ENCODE data around the gene PPM1H.
A peak's percentile ranks its signal among the peaks of the same experiment; 100 is the strongest.
"Not testable (repeated sequence)": the region's sequence is repeated elsewhere in the genome, so short reads cannot be mapped to it uniquely, and the experiment has no call there.

PPM1H gene

DNA sequence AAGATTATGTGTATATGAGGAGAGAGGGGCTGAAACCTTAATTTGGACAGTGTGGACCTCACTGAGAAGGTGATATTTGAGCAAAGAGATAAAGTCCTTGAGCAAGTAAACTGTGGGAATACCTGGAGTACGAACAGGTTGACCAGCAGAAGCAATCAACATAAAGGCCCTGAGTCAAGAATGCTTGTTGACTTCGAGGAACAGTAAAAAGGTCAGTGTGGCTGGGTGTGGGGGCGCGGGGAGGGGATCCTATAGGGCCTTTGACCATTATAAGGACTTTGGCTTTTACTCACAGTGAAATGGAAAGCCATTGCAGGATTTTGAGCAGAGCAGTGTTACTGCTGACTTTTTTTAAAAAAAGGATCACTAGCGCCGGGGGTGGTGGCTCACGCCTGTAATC lies 34.7 kb upstream of the PPM1H start:
- H3K4me1 ChIP-seq (ENCODE audit: low read length) = peaks cover 29% of the 10 kb centered on the region
- H3K4me2 ChIP-seq (ENCODE audit: low read length) = no peak overlapping the region
- H3K27me3 ChIP-seq (ENCODE audit: low read depth, low read length) = no peaks in the 10 kb centered on the region; the same call in 1 of the 2 replicates
- H3K9me3 ChIP-seq (ENCODE audit: insufficient read depth, low read length) = no peaks in the 10 kb centered on the region
- no peak overlapping the region for H2AFZ ChIP-seq (ENCODE audit: low read depth, low read length)
- H3K27ac ChIP-seq (ENCODE audit: low read length) = no peak overlapping the region
- H3K79me2 ChIP-seq (ENCODE audit: low read length) = no peaks in the 10 kb centered on the region
- no peaks in the 10 kb centered on the region for H3K36me3 ChIP-seq (replicated peaks; ENCODE audit: low read depth, low read length)
- no peak for TF ChIP-seq EZH2phosphoT487 (IDR thresholded peaks at IDR 0.05; ENCODE audit: low read depth)
- TF ChIP-seq, protein P1, sequence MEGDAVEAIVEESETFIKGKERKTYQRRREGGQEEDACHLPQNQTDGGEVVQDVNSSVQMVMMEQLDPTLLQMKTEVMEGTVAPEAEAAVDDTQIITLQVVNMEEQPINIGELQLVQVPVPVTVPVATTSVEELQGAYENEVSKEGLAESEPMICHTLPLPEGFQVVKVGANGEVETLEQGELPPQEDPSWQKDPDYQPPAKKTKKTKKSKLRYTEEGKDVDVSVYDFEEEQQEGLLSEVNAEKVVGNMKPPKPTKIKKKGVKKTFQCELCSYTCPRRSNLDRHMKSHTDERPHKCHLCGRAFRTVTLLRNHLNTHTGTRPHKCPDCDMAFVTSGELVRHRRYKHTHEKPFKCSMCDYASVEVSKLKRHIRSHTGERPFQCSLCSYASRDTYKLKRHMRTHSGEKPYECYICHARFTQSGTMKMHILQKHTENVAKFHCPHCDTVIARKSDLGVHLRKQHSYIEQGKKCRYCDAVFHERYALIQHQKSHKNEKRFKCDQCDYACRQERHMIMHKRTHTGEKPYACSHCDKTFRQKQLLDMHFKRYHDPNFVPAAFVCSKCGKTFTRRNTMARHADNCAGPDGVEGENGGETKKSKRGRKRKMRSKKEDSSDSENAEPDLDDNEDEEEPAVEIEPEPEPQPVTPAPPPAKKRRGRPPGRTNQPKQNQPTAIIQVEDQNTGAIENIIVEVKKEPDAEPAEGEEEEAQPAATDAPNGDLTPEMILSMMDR (IDR thresholded peaks at IDR 0.05; ENCODE audit: low read depth, low read length) = no peak
- H3K4me3 ChIP-seq (ENCODE audit: low read length) = no peak overlapping the region
- no peak overlapping the region for H3K9ac ChIP-seq (ENCODE audit: low read length)
- H4K20me1 ChIP-seq (ENCODE audit: insufficient read depth, low read length) = no peaks in the 10 kb centered on the region

DNA sequence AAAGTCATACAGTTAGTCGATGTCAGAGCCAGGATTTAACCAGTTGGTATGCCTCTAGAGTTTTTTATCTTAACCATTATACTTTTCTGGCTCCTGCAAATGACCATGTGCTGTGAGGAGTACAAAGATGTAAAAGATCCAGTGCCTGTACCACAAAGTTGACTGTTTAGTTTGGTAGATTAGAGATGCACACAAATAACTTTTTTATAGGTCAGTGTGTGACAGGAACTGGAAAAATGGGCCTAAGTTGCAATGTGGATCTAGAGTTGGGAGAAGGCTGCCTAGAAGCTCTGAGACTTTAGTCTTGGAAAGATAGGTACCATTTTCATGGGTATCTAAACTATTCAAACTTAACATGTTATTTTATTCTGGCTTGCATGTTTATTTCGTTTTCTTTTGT lies 32.8 kb upstream of the PPM1H start:
- no peak overlapping the region for H2AFZ ChIP-seq (ENCODE audit: low read depth, low read length)
- no peak overlapping the region for H3K4me3 ChIP-seq (ENCODE audit: low read length)
- no peak overlapping the region for H3K9ac ChIP-seq (ENCODE audit: low read length)
- H3K36me3 ChIP-seq (replicated peaks; ENCODE audit: low read depth, low read length) = no peaks in the 10 kb centered on the region
- H3K79me2 ChIP-seq (ENCODE audit: low read length) = no peaks in the 10 kb centered on the region
- H3K4me2 ChIP-seq (ENCODE audit: low read length) = no peak overlapping the region
- H3K27me3 ChIP-seq (ENCODE audit: low read depth, low read length) = no peaks in the 10 kb centered on the region
- peaks cover under 1% of the 10 kb centered on the region; the same call in 1 of the 2 replicates for H3K9me3 ChIP-seq (ENCODE audit: insufficient read depth, low read length)
- H4K20me1 ChIP-seq (ENCODE audit: insufficient read depth, low read length) = no peaks in the 10 kb centered on the region
- peaks cover 37% of the 10 kb centered on the region for H3K4me1 ChIP-seq (ENCODE audit: low read length)
- TF ChIP-seq, protein P1 (IDR thresholded peaks at IDR 0.05; ENCODE audit: low read depth, low read length) = no peak
- TF ChIP-seq EZH2phosphoT487 (IDR thresholded peaks at IDR 0.05; ENCODE audit: low read depth) = no peak
- no peak overlapping the region for H3K27ac ChIP-seq (ENCODE audit: low read length)

DNA sequence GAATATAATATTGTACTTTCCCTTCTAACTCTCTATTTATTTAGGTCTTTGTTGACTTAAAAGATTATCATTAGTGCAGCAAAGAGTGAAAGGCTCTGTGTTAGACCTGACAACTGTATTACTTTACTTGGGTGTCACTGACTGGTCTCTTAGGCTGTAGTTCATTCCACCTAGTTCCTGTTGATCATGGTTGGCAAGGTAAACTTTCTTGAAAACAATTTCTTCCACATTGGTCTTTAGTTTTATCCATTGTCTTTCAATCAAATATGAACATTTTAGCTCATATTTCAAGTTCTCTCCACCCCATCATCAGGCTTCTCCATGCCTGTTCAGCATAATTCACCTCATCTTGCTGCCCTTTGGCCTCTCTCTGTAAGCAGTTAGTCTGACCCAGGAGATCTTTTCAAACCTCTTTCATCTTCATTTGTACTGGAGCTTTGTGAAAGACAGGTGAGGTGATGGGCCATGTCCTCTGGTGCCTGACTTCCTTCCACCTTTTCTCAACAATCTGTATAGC lies 32.1 kb upstream of the PPM1H start:
- Histone ChIP-seq H3K27ac (ENCODE audit: low read length) (peak overlapping the region; percentile 44), H3K4me3 (ENCODE audit: low read length) (peak overlapping the region; percentile 4; the same call in 1 of the 2 replicates), H3K4me2 (ENCODE audit: low read length) (peak overlapping the region; percentile 51), H3K4me1 (ENCODE audit: low read length) (peaks cover 37% of the 10 kb centered on the region), H4K20me1 (ENCODE audit: insufficient read depth, low read length) (no peaks in the 10 kb centered on the region), H2AFZ (ENCODE audit: low read depth, low read length) (no peak overlapping the region), H3K79me2 (ENCODE audit: low read length) (no peaks in the 10 kb centered on the region), H3K9ac (ENCODE audit: low read length) (no peak overlapping the region), H3K36me3 (replicated peaks; ENCODE audit: low read depth, low read length) (no peaks in the 10 kb centered on the region), H3K9me3 (ENCODE audit: insufficient read depth, low read length) (peaks cover 4% of the 10 kb centered on the region; the same call in 1 of the 2 replicates), H3K27me3 (ENCODE audit: low read depth, low read length) (no peaks in the 10 kb centered on the region)
- TF ChIP-seq, protein P1 (IDR thresholded peaks at IDR 0.05; ENCODE audit: low read depth, low read length) = no peak
- TF ChIP-seq EZH2phosphoT487 (IDR thresholded peaks at IDR 0.05; ENCODE audit: low read depth) = no peak

DNA sequence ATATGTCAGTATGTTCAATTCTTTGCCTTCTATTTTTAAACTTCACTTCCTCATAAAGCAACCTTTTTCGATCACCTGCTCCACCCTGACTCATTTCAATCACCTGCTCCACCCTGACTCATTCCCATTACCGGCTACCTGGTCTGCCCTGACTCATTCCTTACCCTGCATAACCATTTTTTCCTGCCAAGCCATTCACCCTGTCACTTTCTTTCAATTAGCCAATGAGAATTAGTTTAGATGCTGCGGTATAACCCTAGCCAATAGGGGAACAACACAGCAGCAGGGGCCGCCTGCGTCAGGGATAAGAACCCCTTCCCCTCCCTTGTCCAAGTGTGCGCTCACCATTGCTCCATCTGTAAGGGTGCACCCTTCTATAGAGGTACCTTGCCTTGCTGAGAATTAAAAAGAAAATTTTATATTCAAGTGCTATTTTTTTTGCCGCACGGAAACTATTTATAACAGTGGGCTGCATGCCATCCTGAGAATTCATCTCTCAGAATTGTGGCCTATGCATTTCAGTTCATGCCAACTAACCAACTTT lies 31.6 kb upstream of the PPM1H start:
- Histone ChIP-seq H3K4me3 (ENCODE audit: low read length) (peak overlapping the region; percentile 4; the same call in 1 of the 2 replicates), H3K4me1 (ENCODE audit: low read length) (peaks cover 37% of the 10 kb centered on the region), H3K27ac (ENCODE audit: low read length) (peak overlapping the region; percentile 69), H3K4me2 (ENCODE audit: low read length) (peak overlapping the region; percentile 51)
- H3K27me3 ChIP-seq (ENCODE audit: low read depth, low read length); H2AFZ ChIP-seq (ENCODE audit: low read depth, low read length); H4K20me1 ChIP-seq (ENCODE audit: insufficient read depth, low read length); H3K79me2 ChIP-seq (ENCODE audit: low read length); H3K9ac ChIP-seq (ENCODE audit: low read length); H3K9me3 ChIP-seq (ENCODE audit: insufficient read depth, low read length); H3K36me3 ChIP-seq (replicated peaks; ENCODE audit: low read depth, low read length): not testable (repeated sequence)

DNA sequence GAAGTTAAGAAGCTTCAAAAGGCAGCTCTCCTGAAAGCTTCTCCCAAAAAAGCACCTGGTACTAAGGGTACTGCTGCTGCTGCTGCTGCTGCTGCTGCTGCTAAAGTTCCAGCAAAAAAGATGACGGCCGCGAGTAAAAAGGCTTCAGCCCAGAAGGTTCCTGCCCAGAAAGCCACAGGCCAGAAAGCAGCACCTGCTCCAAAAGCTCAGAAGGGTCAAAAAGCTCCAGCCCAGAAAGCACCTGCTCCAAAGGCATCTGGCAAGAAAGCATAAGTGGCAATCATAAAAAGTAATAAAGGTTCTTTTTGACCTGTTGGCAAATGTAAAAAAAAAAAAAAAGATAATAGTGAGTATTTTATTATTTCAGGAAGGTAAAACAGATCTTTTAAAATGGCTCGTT lies 30.8 kb upstream of the PPM1H start:
- peak overlapping the region; percentile 69 for H3K27ac ChIP-seq (ENCODE audit: low read length)
- peak overlapping the region; percentile 11; the same call in 1 of the 2 replicates for H3K4me3 ChIP-seq (ENCODE audit: low read length)
- H4K20me1 ChIP-seq (ENCODE audit: insufficient read depth, low read length); H3K36me3 ChIP-seq (replicated peaks; ENCODE audit: low read depth, low read length); H3K27me3 ChIP-seq (ENCODE audit: low read depth, low read length); H2AFZ ChIP-seq (ENCODE audit: low read depth, low read length); H3K9me3 ChIP-seq (ENCODE audit: insufficient read depth, low read length); H3K9ac ChIP-seq (ENCODE audit: low read length); H3K79me2 ChIP-seq (ENCODE audit: low read length): not testable (repeated sequence)
- peaks cover 37% of the 10 kb centered on the region for H3K4me1 ChIP-seq (ENCODE audit: low read length)
- H3K4me2 ChIP-seq (ENCODE audit: low read length) = peak overlapping the region; percentile 51

DNA sequence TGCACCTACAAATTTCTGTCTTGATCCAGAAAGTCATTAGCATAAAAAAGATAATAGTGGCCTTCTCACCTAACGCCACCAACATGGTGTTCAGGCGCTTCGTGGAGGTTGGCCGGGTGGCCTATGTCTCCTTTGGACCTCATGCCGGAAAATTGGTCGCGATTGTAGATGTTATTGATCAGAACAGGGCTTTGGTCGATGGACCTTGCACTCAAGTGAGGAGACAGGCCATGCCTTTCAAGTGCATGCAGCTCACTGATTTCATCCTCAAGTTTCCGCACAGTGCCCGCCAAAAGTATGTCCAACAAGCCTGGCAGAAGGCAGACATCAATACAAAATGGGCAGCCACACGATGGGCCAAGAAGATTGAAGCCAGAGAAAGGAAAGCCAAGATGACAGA lies 30.3 kb upstream of the PPM1H start:
- not testable (repeated sequence) for H3K9me3 ChIP-seq (ENCODE audit: insufficient read depth, low read length); H3K9ac ChIP-seq (ENCODE audit: low read length); H3K4me3 ChIP-seq (ENCODE audit: low read length); H3K36me3 ChIP-seq (replicated peaks; ENCODE audit: low read depth, low read length); H3K27me3 ChIP-seq (ENCODE audit: low read depth, low read length); H4K20me1 ChIP-seq (ENCODE audit: insufficient read depth, low read length); H2AFZ ChIP-seq (ENCODE audit: low read depth, low read length); H3K79me2 ChIP-seq (ENCODE audit: low read length)
- peaks cover 37% of the 10 kb centered on the region for H3K4me1 ChIP-seq (ENCODE audit: low read length)
- H3K4me2 ChIP-seq (ENCODE audit: low read length) = peak overlapping the region; percentile 51; the same call in 1 of the 2 replicates
- H3K27ac ChIP-seq (ENCODE audit: low read length) = peak overlapping the region; percentile 69

Data from OCI-LY3 (cell line).